Measurements from ENCODE around the gene SPPL3. TPM values are rescaled to one million over a fixed set of nuclear protein-coding genes. Genes with fewer than 3 reads are reported as not detected.

SPPL3 gene
- total RNA-seq, 1 donor from 2014 or later = 20.4 TPM

- Histone ChIP-seq H3K4me3 (no peak overlapping the region), H3K9me3 (peaks cover 0 to 19% of the 10 kb centered on the region in 2 donors), H3K36me3 (no peaks in the 10 kb centered on the region), H3K27me3 (no peaks in the 10 kb centered on the region), H3K4me1 (no peaks in the 10 kb centered on the region), H3K27ac (no peak overlapping the region)
- no peak for TF ChIP-seq CTCF (IDR thresholded peaks at IDR 0.05)
- DNase-seq (ENCODE audit: low spot score in 2 of 2) = no peak
- intact Hi-C loops (cut with DNase I) = no loop called here
These were observed 13.6 kb upstream of the SPPL3 start for GRCh38 chr12:120917748-120918147.

- no peak for DNase-seq (ENCODE audit: low spot score in 2 of 2)
- H3K36me3 ChIP-seq = no peaks in the 10 kb centered on the region
- no peak overlapping the region for H3K27ac ChIP-seq
- no peak overlapping the region for H3K4me3 ChIP-seq
- H3K9me3 ChIP-seq = peaks cover 0 to 19% of the 10 kb centered on the region in 2 donors
- no peaks in the 10 kb centered on the region for H3K27me3 ChIP-seq
- intact Hi-C loops (cut with DNase I) = no loop called here
- no peaks in the 10 kb centered on the region for H3K4me1 ChIP-seq
- no peak for TF ChIP-seq CTCF (IDR thresholded peaks at IDR 0.05)
These were observed 12.4 kb upstream of the SPPL3 start for GRCh38 chr12:120916561-120916960.

- DNase-seq (ENCODE audit: low spot score in 2 of 2) = no peak
- no peaks in the 10 kb centered on the region for H3K4me1 ChIP-seq
- no peak for TF ChIP-seq CTCF (IDR thresholded peaks at IDR 0.05)
These were observed 10.6 kb upstream of the SPPL3 start for GRCh38 chr12:120914794-120915193.

GRCh38 chr12:120909633-120910298 is 5.6 kb upstream of the SPPL3 start:
- Histone ChIP-seq H3K36me3 (no peaks in the 10 kb centered on the region), H3K4me3 (no peak overlapping the region), H3K27ac (no peak overlapping the region), H3K9me3 (no peaks in the 10 kb centered on the region), H3K4me1 (peaks cover 8 to 14% of the 10 kb centered on the region in 2 donors), H3K27me3 (no peaks in the 10 kb centered on the region)
- DNase-seq (ENCODE audit: low spot score in 2 of 2) = no peak
- no peak for TF ChIP-seq CTCF (IDR thresholded peaks at IDR 0.05)
- intact Hi-C loops (cut with DNase I) = no loop called here

More at GRCh38 chr12:120914794-120915193, 10.6 kb upstream of the SPPL3 start:
- H3K36me3 ChIP-seq = no peaks in the 10 kb centered on the region
- H3K27me3 ChIP-seq = no peaks in the 10 kb centered on the region
- H3K9me3 ChIP-seq = peaks cover 0 to 19% of the 10 kb centered on the region in 2 donors
- no peak overlapping the region for H3K4me3 ChIP-seq
- no peak overlapping the region for H3K27ac ChIP-seq
- intact Hi-C loops (cut with DNase I) = no loop called here

GRCh38 chr12:120905856-120906384 is 1.8 kb upstream of the SPPL3 start:
- Histone ChIP-seq H3K36me3 (no peaks in the 10 kb centered on the region), H3K27ac (peak overlapping the region; percentile 83 to 87), H3K4me1 (peaks cover 12 to 30% of the 10 kb centered on the region in 2 donors), H3K4me3 (no peak overlapping the region), H3K9me3 (no peaks in the 10 kb centered on the region), H3K27me3 (no peaks in the 10 kb centered on the region)
- intact Hi-C loops (cut with DNase I) = loop anchor here (2.0 kb wide), 3 partner anchors 181 to 257 kb away; partner anchors contain the start of genes ACADS and MLEC
- no peak for DNase-seq (ENCODE audit: low spot score in 2 of 2)
- TF ChIP-seq CTCF (IDR thresholded peaks at IDR 0.05) = no peak

Data from ascending aorta (tissue), 2 donors.